Measurements from ENCODE around the gene RNGTT.
"Not testable (repeated sequence)": the region's sequence is repeated elsewhere in the genome, so short reads cannot be mapped to it uniquely, and the experiment has no call there.

Gene RNGTT

GRCh38 chr6:88972504-88973423 lies 9.3 kb upstream of the RNGTT start:
- Histone ChIP-seq H3K9me3 (ENCODE audit: control insufficient read depth in 1 of 2, low read length in 2 of 2) (peaks cover 0 to 2% of the 10 kb centered on the region in 2 donors), H3K4me3 (ENCODE audit: low read depth in 1 of 2, low read length in 2 of 2) (no peak overlapping the region), H3K27ac (ENCODE audit: low read depth, low read length) (no peak overlapping the region), H3K4me1 (ENCODE audit: control insufficient read depth in 1 of 2, insufficient read depth in 2 of 2, low read length in 2 of 2) (no peaks in the 10 kb centered on the region), H3K36me3 (ENCODE audit: control insufficient read depth in 1 of 2, insufficient read depth in 2 of 2, low read length in 2 of 2) (no peaks in the 10 kb centered on the region), H3K27me3 (ENCODE audit: control insufficient read depth in 1 of 2, insufficient read depth in 2 of 2, low read length in 2 of 2) (no peaks in the 10 kb centered on the region), H3K9ac (ENCODE audit: low read depth in 1 of 2, low read length in 2 of 2) (no peak overlapping the region)

GRCh38 chr6:88970301-88970700 lies 6.9 kb upstream of the RNGTT start:
- Histone ChIP-seq H3K36me3 (ENCODE audit: control insufficient read depth in 1 of 2, insufficient read depth in 2 of 2, low read length in 2 of 2) (no peaks in the 10 kb centered on the region), H3K9me3 (ENCODE audit: control insufficient read depth in 1 of 2, low read length in 2 of 2) (peaks cover 0 to 2% of the 10 kb centered on the region in 2 donors), H3K4me1 (ENCODE audit: control insufficient read depth in 1 of 2, insufficient read depth in 2 of 2, low read length in 2 of 2) (no peaks in the 10 kb centered on the region), H3K4me3 (ENCODE audit: low read depth in 1 of 2, low read length in 2 of 2) (no peak overlapping the region), H3K27ac (ENCODE audit: low read depth, low read length) (no peak overlapping the region), H3K9ac (ENCODE audit: low read depth in 1 of 2, low read length in 2 of 2) (no peak overlapping the region), H3K27me3 (ENCODE audit: control insufficient read depth in 1 of 2, insufficient read depth in 2 of 2, low read length in 2 of 2) (no peaks in the 10 kb centered on the region)

GRCh38 chr6:88969255-88969654 lies 5.8 kb upstream of the RNGTT start:
- H3K4me1 ChIP-seq (ENCODE audit: control insufficient read depth in 1 of 2, insufficient read depth in 2 of 2, low read length in 2 of 2); H3K27ac ChIP-seq (ENCODE audit: low read depth, low read length); H3K9me3 ChIP-seq (ENCODE audit: control insufficient read depth in 1 of 2, low read length in 2 of 2): not testable (repeated sequence)

GRCh38 chr6:88967891-88968290 lies 4.5 kb upstream of the RNGTT start:
- H3K9ac ChIP-seq (ENCODE audit: low read depth in 1 of 2, low read length in 2 of 2) = no peak overlapping the region
- no peak overlapping the region for H3K27ac ChIP-seq (ENCODE audit: low read depth, low read length)
- H3K36me3 ChIP-seq (ENCODE audit: control insufficient read depth in 1 of 2, insufficient read depth in 2 of 2, low read length in 2 of 2) = no peaks in the 10 kb centered on the region
- peaks cover 0 to 2% of the 10 kb centered on the region in 2 donors for H3K9me3 ChIP-seq (ENCODE audit: control insufficient read depth in 1 of 2, low read length in 2 of 2)
- H3K4me3 ChIP-seq (ENCODE audit: low read depth in 1 of 2, low read length in 2 of 2) = no peak overlapping the region
- H3K4me1 ChIP-seq (ENCODE audit: control insufficient read depth in 1 of 2, insufficient read depth in 2 of 2, low read length in 2 of 2) = peaks cover 7 to 9% of the 10 kb centered on the region in 2 donors
- H3K27me3 ChIP-seq (ENCODE audit: control insufficient read depth in 1 of 2, insufficient read depth in 2 of 2, low read length in 2 of 2) = no peaks in the 10 kb centered on the region

More at GRCh38 chr6:88969255-88969654, 5.8 kb upstream of the RNGTT start:
- H3K9ac ChIP-seq (ENCODE audit: low read depth in 1 of 2, low read length in 2 of 2); H3K4me3 ChIP-seq (ENCODE audit: low read depth in 1 of 2, low read length in 2 of 2); H3K27me3 ChIP-seq (ENCODE audit: control insufficient read depth in 1 of 2, insufficient read depth in 2 of 2, low read length in 2 of 2); H3K36me3 ChIP-seq (ENCODE audit: control insufficient read depth in 1 of 2, insufficient read depth in 2 of 2, low read length in 2 of 2): not testable (repeated sequence)

- Histone ChIP-seq H3K9me3 (ENCODE audit: control insufficient read depth in 1 of 2, low read length in 2 of 2) (peaks cover 0 to 2% of the 10 kb centered on the region in 2 donors), H3K27me3 (ENCODE audit: control insufficient read depth in 1 of 2, insufficient read depth in 2 of 2, low read length in 2 of 2) (no peaks in the 10 kb centered on the region), H3K27ac (ENCODE audit: low read depth, low read length) (no peak overlapping the region), H3K9ac (ENCODE audit: low read depth in 1 of 2, low read length in 2 of 2) (no peak overlapping the region), H3K4me3 (ENCODE audit: low read depth in 1 of 2, low read length in 2 of 2) (no peak overlapping the region), H3K4me1 (ENCODE audit: control insufficient read depth in 1 of 2, insufficient read depth in 2 of 2, low read length in 2 of 2) (peaks cover 7 to 15% of the 10 kb centered on the region in 2 donors), H3K36me3 (ENCODE audit: control insufficient read depth in 1 of 2, insufficient read depth in 2 of 2, low read length in 2 of 2) (no peaks in the 10 kb centered on the region)
Measured at GRCh38 chr6:88965691-88966090, 2.3 kb upstream of the RNGTT start.

GRCh38 chr6:88964509-88964908 lies 1.1 kb upstream of the RNGTT start:
- Histone ChIP-seq H3K9me3 (ENCODE audit: control insufficient read depth in 1 of 2, low read length in 2 of 2) (peaks cover 0 to 2% of the 10 kb centered on the region in 2 donors), H3K4me1 (ENCODE audit: control insufficient read depth in 1 of 2, insufficient read depth in 2 of 2, low read length in 2 of 2) (peaks cover 7 to 15% of the 10 kb centered on the region in 2 donors), H3K9ac (ENCODE audit: low read depth in 1 of 2, low read length in 2 of 2) (peak overlapping the region; percentile 75 to 79), H3K4me3 (ENCODE audit: low read depth in 1 of 2, low read length in 2 of 2) (peak overlapping the region; percentile 82 to 99), H3K27me3 (ENCODE audit: control insufficient read depth in 1 of 2, insufficient read depth in 2 of 2, low read length in 2 of 2) (no peaks in the 10 kb centered on the region), H3K36me3 (ENCODE audit: control insufficient read depth in 1 of 2, insufficient read depth in 2 of 2, low read length in 2 of 2) (no peaks in the 10 kb centered on the region), H3K27ac (ENCODE audit: low read depth, low read length) (no peak overlapping the region)

GRCh38 chr6:88958842-88959241 lies 4.6 kb downstream of the RNGTT start:
- H3K9me3 ChIP-seq (ENCODE audit: control insufficient read depth in 1 of 2, low read length in 2 of 2) = peaks cover 6 to 9% of the 10 kb centered on the region in 2 donors
- H3K4me1 ChIP-seq (ENCODE audit: control insufficient read depth in 1 of 2, insufficient read depth in 2 of 2, low read length in 2 of 2) = peaks cover 0 to 5% of the 10 kb centered on the region in 2 donors
- H3K4me3 ChIP-seq (ENCODE audit: low read depth in 1 of 2, low read length in 2 of 2) = no peak overlapping the region
- H3K27me3 ChIP-seq (ENCODE audit: control insufficient read depth in 1 of 2, insufficient read depth in 2 of 2, low read length in 2 of 2) = no peaks in the 10 kb centered on the region
- no peak overlapping the region for H3K27ac ChIP-seq (ENCODE audit: low read depth, low read length)
- H3K36me3 ChIP-seq (ENCODE audit: control insufficient read depth in 1 of 2, insufficient read depth in 2 of 2, low read length in 2 of 2) = no peaks in the 10 kb centered on the region
- no peak overlapping the region for H3K9ac ChIP-seq (ENCODE audit: low read depth in 1 of 2, low read length in 2 of 2)

GRCh38 chr6:88953550-88954386 lies 9.7 kb downstream of the RNGTT start:
- no peak overlapping the region for H3K4me3 ChIP-seq (ENCODE audit: low read depth in 1 of 2, low read length in 2 of 2)
- H3K36me3 ChIP-seq (ENCODE audit: control insufficient read depth in 1 of 2, insufficient read depth in 2 of 2, low read length in 2 of 2) = no peaks in the 10 kb centered on the region
- H3K9me3 ChIP-seq (ENCODE audit: control insufficient read depth in 1 of 2, low read length in 2 of 2) = peaks cover 12% of the 10 kb centered on the region in 2 donors
- H3K27me3 ChIP-seq (ENCODE audit: control insufficient read depth in 1 of 2, insufficient read depth in 2 of 2, low read length in 2 of 2) = no peaks in the 10 kb centered on the region
- no peaks in the 10 kb centered on the region for H3K4me1 ChIP-seq (ENCODE audit: control insufficient read depth in 1 of 2, insufficient read depth in 2 of 2, low read length in 2 of 2)
- no peak overlapping the region for H3K27ac ChIP-seq (ENCODE audit: low read depth, low read length)
- no peak overlapping the region for H3K9ac ChIP-seq (ENCODE audit: low read depth in 1 of 2, low read length in 2 of 2)

- no peak overlapping the region for H3K9ac ChIP-seq (ENCODE audit: low read depth in 1 of 2, low read length in 2 of 2)
- no peaks in the 10 kb centered on the region for H3K27me3 ChIP-seq (ENCODE audit: control insufficient read depth in 1 of 2, insufficient read depth in 2 of 2, low read length in 2 of 2)
- no peaks in the 10 kb centered on the region for H3K36me3 ChIP-seq (ENCODE audit: control insufficient read depth in 1 of 2, insufficient read depth in 2 of 2, low read length in 2 of 2)
- H3K27ac ChIP-seq (ENCODE audit: low read depth, low read length) = no peak overlapping the region
- no peaks in the 10 kb centered on the region for H3K4me1 ChIP-seq (ENCODE audit: control insufficient read depth in 1 of 2, insufficient read depth in 2 of 2, low read length in 2 of 2)
- no peak overlapping the region for H3K4me3 ChIP-seq (ENCODE audit: low read depth in 1 of 2, low read length in 2 of 2)
- H3K9me3 ChIP-seq (ENCODE audit: control insufficient read depth in 1 of 2, low read length in 2 of 2) = peaks cover 12% of the 10 kb centered on the region in 2 donors
Measured at GRCh38 chr6:88952065-88952704, 11.2 kb downstream of the RNGTT start.

Data from duodenal mucosa (tissue), 2 donors.